GM21528 (cell line): Measurements from ENCODE around the gene IGSF3.

ENCODE experiments used
- ATAC-seq: cut with Tn5 transposase; IDR thresholded peaks from one replicate; pipeline ENCODE4 v1.9.1; 2021; ENCODE audit warnings: mild to moderate bottlenecking, moderate library complexity; ENCODE audit not compliant: unreplicated experiment, low FRiP score

The IGSF3 gene

DNA sequence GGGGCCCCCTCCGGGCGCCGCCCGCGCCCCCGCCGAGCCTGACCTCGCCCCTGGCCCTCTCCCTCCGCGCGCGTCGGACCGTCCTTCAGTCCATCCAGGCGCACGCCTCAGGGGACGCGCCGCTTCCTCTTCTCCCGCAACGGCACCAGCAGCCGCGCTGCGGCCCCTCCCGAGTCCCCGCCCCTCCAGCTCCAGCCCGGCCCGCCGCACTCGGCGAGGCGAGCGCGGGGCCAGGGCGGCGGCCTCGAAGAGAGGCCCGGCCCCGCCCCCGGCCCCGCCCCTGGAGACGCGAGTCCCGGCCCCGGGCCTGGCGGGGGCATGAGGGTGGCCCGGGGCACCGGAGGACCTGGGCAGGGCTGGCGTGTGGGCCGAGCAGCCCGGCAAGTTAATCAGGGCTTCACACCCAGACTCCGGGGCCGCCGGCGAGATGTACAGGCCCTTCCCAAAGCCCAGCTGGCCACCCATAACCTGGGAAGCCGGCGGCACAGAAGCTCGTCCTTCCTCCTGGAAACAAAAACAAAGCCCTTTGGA is at the start of gene IGSF3:
Gene IGSF3 (minus strand): TSS at position 159 of the 531 bp plus-strand sequence. CDS start 1,407 bp downstream, outside the sequence.
- no peak for ATAC-seq

DNA sequence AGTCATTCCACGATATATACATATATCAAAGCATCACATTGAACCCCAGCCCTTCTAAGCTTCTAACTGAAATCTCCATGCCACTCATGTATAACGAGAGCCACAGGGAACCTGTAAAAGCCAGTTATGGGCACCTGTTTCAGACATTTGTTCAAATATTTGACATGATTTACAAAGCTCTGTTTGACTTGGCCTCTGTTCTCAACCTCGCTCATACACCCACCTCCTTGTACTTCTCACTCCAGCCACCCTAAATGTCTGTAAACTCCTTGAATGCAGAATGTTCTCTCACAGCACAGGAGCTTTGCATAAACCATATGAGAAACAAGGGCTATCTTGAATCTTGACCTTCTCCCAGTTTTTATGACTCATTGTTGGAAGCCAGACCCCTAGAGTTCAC is 49.8 kb upstream of the IGSF3 start:
- ATAC-seq: no peak

DNA sequence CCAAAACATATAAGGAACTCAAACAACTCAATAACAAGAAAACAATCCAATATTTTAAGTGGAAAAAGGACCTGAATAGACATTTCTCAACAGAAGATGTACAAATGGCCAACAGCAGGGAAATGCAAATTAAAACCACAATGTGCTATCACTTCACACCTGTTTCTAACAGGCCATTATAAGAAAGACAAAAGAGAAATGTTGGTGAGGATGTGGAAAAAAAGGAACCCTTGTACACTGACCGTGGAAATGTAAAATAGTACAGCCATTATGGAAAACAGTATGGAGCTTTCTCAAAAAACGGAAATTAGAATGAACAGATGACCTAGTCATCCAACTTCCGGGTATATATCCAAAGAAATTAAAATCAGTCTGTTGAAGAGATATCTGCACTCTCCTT is 48.9 kb upstream of the IGSF3 start:
- ATAC-seq: no peak

DNA sequence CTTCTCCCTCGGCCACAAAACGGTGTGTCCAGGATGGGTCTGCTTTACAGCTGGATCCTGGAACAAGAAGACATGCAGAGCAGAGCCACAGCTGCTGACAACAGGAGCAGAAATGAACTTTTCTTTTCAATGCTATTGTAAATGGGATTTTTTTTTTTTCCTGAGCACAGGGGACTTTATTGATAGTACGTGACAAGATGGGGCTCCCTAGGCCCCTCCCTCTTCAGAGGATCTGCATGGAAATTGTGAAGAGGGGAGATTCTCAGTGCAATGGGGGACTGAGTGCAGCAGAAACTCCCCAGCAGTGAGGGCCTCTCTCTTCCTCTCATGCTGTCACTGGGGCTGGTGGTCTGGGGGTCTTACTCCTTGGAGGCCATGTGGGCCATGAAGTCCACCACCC is 45.9 kb upstream of the IGSF3 start:
- ATAC-seq: no peak

DNA sequence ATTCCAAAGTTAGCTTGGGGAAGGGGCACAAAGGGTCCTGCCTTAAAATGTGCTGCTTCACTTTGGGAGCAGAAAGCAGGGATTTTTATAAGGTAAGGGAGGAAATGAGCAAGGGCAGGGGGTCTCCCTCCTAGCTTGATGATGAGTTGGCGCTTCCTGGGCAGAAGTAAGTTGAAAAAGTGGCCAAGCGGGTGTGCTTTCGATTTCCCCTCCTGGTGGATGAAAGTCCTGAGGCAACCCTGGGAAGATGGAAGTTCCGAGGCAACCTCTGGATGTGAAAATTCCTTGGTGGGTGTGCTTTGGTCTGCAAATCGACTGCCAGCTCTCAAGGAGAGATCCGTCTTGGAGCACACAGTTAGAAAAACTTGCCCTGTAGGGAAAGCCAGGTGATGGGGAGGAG is 45.0 kb upstream of the IGSF3 start:
- no peak for ATAC-seq

DNA sequence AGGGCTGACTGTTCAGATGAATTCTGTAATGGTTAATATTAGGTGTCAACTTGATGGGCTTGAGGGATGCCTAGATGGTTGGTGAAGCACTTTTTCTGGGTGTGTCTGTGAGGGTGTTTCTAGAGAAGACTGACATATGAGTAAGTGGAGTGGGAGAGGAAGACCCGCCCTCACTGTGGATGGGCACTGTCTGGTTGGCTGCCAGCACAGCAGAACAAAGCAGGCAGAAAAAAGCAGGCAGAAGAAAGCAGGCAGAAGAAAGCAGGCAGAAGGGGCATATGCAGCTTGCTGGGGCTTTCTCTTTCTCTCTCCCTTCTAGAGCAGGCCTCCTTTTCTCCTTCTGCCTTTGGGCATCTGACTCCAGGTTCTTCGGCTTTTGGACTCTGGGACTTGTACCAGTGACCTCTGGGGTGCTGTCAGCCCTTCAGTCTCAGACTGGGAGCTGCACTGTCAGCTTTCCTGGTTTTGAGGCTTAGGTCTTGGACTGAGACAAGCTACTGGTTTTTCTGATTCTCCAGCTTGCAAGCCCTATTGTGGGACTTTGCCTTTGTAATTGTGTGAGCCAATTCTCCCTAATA is 43.8 kb upstream of the IGSF3 start:
- no peak for ATAC-seq

DNA sequence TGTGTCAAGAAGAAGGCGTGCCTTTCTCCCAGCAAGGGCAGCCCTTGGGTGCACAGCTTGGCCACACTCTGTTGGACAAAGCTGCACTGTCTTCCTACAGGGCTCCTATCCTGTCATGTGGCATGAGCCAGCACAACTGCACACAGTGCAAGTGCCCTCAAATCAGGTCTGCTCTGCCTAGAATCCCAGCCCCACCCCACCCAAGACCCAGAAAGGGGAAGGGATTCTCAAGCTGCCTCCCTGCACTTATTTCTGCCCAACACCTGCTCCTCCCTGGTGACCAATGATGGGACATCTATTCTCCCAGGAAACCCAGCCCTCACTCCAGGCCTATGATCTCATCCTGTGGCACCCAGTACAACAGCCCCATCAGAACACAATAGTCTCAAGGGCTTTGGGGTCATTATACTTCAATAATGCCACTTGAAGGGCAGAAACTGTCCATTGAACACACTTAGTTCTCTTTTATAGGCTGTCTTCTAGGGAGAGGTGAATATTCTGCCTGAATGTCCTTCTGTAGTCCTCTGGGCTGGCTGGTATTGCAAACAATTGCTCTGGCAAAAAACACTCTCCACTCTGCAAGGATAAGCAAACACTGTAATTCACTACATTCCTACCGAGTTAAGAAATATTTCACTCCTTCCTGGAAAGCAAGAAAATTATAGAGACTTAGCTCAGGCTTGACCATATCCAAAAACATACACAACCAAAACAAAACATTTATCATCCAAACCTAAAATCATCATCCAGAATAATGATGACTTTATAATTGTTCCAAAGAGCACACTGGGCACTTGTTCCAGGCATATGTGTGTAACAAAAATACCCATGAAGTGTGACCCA is 43.1 kb upstream of the IGSF3 start:
- no peak for ATAC-seq

DNA sequence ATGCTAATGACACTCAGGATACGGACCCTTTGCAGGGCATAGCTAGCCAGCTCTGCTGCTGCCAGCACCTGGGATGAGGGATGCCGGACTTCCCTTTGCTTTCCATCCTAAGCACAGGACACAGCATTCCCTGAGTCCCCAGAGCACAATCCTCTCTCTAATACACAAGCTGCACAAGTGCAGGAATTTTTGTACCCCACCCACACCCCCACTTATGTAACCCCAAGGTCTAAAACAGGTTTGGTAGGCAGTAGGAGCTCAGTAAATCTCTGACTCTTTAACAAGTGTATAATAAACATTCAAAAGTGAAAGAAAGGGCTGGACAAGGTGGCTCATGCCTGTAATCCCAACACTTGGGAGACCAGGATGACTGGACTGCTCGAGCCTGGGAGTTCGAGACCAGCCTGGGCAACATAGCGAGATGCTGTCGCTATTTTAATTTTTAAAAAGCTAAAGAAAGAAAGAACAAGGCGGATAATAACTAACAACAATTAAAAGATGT is 42.2 kb upstream of the IGSF3 start:
- no peak for ATAC-seq

DNA sequence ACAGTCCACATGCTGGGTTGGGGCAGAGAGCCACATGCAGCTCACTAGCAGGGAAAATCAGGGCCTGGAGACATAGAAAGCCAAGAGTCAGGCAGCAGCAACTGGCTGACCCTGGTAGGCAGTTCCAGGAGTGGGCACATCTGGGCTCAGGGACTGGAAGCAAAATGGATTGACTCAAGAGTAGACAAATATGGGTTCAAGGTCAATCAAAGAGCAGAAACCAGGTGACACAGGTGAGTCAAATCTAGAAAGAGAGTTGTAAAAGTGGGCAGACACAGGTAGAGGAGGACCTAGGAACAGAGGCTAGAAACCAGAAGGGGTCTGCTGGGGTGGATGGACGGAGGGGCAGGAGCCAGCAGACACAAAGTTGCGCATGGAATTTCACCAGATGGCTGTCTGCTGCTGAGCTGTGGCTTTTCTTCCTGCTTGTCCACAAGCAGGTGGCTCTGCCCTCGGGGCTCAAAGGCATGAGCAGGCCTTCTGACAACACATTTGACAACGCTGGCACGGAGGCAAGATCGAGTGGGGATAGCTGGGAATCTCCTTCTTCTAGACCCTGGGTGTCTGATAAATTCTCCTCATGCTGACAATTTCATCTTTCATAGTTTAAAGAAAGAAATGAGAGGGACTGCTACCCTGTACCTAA is 40.8 kb upstream of the IGSF3 start:
- no peak for ATAC-seq

DNA sequence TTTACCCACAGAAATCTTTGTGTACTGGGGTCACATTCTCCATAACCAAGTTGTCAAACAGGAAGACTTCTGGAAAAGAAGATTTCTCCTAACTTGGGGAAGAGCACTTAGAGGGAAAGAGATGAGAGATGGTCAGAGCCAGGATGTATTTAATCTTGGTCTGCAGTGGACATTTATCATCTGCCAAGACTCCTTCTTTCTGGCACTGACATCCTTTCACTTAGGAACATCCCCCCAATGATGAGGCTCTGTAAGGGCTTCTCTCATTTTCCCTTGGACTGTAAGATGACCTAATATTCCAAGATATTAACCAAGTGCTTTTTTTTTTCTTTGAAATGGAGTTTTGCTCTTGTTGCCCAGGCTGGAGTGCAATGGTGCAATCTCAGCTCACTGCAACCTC is 39.3 kb upstream of the IGSF3 start:
- ATAC-seq: no peak

DNA sequence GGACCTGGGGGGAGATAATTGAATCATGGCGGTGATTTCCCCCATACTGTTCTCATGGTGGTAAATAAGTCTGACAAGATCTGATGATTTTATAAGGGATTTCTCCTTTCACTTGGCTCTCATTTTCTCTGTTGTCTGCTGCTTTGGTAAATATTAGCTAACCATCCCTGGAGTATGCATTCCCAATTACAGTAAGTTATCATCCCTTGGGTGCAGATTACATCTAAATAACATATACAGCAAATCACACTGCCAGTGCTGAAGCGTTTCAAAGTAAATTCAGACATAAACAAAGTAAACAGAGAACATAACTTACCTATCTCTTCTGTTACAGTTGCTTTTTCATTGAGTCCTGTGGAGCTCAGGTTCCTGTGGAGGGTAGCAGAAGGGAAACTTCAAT is 38.6 kb upstream of the IGSF3 start:
- no peak for ATAC-seq

DNA sequence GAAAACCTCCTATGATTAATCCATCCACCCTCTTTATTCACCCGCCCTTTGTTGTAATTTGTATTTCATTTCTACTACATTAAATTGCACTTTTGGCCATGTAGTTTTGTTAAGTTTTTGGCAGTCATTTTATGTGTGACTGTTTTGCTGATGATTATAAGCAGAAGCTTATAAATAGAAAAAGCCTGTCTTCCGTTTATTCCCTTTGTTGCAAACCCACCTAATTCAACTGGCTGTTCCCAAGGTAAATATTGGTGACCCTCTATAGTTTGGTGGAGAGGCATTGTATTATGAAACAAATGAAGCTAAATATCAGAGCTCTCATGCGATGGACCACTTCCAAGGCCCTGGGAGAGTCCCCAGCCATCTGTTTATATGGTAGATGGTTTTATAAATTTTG is 36.7 kb upstream of the IGSF3 start:
- no peak for ATAC-seq

DNA sequence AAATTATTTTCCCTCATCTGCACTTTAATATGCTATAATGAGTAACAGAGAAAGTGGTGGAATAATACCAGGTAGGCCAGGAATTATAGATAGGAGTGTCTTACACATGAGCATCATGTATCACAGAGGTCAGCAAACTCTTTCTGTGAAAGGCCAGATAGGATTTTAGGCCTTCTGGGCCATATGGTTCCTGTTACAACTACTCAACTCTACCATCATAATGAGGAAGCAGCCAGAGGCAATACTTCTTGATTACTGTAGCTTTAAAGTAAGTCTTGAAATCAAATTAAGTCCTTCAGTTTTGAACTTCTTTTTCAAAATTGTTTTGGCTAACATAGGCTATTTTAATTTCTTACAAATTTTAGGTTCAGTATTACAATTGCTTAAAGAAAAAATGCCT is 32.1 kb upstream of the IGSF3 start:
- no peak for ATAC-seq

DNA sequence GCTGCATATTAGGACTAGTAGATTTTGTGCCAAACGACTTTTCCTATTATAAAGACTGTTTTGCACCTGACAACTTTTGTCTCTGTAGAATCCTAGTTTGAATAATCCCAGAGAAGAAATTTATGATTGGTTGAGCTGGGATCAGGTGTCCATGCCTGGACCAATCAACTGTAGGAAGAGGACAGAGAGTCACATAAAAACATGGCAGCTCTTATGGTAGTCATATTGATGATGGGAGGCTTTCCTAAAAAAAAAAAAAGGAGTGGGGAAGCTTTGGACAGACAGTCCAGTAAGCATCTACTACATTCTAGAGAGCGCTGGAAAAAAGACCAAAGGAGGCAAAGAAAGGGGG is 30.7 kb upstream of the IGSF3 start:
- ATAC-seq: no peak

DNA sequence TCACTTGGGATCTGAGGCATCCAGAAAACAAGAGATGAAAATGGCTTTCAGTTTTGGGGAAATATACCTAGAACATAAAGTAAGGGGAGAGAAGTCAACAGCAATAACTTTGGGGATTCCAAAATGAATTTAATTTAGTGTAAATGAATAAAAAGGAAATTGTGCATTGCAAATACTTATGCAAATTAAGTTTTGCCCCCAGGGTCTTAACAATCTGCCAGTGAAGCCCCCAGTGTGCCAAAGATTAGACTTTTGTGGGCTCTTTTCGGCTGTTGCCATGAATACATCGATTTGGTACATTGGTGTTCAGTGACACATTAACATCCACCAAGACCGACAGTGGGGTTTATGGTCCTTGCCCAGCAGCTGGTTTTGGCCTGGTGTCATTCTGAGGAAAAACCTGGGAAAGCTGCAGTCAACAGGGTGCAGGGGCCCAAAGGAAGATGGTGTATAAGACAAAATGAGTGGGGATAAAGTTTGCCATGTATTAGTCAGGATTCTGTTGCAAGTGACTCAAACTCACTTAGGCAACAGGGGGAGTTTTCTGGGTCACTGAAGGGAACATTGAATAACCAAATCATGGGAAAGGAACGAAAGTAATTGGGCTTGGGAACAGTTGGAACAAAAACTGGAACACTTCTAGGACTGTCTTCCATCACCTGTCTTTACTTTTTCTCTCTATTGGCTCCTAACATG is 30.2 kb upstream of the IGSF3 start:
- ATAC-seq: no peak

DNA sequence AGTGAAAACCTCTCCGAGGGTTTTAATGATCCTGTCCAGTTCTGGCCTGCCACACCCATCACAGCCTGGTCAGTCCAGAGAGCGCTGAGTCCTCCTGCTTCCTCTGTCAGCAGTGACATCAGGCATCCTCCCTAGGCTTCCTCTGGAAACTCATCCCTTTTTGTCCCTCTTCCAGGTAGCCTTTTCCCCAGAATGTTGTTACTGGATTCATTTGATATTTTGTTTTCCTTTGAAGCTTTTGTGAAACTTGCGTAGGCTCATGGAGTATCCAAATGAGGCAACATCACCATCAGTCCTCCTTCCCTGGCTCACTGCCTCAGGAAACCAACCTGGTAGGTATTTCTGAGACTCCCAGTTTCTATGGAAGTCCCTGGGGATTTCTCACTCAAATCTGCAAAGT is 27.0 kb upstream of the IGSF3 start:
- ATAC-seq: no peak

DNA sequence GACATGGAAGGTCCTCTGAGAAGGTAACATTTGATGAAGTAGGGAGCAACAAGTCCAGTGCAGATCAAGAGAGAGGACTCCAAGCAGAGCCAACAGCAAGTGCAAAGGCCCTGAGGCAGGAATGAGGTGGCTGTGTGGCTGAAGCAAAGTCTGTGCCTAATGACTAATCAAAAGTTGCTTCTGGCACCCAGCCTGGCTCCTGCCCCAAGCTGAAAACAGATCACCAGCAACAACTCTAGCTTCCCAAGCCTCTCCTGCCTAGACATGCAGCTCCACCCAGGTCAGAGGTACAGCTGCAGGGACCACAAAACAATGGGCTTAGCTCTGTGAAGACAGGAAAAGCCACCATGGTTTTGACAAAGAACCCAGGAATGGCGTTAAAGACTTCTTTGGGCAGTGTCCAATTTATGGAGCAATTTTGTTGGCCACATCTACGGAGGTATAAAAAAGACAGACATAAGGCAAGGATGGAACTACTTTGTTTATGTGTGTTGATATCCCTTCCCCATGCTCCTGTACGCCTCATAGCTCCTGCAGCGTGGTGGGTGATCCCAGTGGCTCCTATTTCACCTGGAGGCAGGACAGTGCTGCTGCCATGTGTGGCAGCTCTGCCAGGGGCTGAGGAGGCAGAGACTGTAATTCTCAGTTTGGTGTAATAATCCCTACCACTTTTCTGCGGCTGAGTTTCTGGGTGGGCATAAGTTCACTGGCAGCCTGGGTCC is 26.4 kb upstream of the IGSF3 start:
- no peak for ATAC-seq

DNA sequence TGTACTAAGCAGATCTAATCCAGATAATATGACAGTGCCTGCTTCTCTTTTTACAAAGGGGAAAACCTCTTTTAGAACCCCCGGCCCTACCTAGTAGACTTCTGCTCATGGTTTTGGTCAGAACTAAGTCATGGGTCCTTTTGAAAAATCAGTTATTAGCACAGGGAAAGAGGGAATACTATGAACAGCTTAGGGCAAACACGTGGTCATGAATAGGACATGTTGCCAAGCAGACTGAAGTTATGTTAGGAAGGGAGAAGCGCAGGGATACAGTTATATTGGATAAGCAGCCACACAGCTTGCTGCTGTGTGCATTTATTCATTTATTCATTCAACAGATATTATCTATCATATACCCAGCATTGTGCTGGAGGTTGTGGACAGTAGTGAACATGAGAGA is 25.3 kb upstream of the IGSF3 start:
- ATAC-seq: no peak

DNA sequence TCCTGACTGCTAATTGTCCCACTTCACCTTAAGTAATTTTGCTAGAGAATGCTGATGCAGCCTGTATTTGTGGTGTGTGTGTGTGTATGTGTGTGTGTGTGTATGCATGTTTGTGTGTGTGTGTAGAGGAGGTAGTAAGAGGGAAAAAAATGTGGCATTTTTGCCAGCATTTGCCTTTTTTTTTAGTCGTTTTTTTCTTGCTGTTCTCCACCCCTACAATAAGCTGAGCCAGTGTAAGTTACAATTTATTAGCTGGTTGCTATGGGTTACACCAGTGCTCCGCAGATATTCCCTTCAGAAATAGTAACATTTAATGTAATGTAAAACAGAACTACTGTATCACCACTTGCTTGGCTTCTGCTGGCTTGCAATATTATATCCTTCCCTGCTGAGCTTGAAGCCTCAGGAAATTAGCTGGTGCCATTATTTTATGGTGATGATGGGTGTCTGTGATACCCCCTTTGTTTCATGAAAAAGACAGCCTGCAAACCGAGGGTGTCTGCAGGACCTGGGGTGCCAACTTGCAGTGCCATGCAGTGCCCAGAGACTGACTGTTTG is 23.4 kb upstream of the IGSF3 start:
- no peak for ATAC-seq

DNA sequence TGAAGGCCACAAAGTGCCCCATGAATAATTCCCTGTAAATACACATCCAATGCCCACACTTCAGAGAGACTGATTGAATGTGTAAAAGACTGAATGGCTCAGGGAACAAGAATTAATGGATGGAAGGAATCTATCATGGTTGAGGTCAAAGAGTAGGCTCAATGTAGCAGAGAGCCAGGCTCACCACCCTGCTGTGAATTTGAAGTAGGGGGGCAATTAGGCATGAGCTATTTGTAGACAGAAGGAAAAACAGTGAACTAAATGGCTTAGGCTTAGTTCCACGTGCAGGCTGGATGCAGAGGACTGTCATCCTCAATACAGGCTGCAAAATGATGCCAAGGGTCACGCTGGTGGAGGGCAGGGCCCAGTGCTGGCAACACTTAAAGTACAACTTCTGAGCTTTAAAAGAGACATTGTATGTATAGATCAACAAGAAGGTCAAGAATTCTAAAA is 22.9 kb upstream of the IGSF3 start:
- ATAC-seq: no peak
